SK-N-SH treated with all-trans-retinoic acid at 6 μM for 48 hours (cell line): ENCODE measurements around the gene NSG2.

Experiments used
- ARNTL ChIP-seq: fragments of 450-650 bp; formaldehyde crosslinking; IDR thresholded peaks from 2 replicates; pipeline ENCODE4 v1.5.0; 2020; ENCODE audit warnings: low read depth, mild to moderate bottlenecking, moderate library complexity, borderline replicate concordance
- BACH2 ChIP-seq: fragments of 250-450 bp; sonication (Bioruptor Pico); IDR thresholded peaks from 2 replicates; pipeline ENCODE4 v1.9.0; 2021; ENCODE audit warnings: mild to moderate bottlenecking, borderline replicate concordance
- CSDC2 ChIP-seq: fragments of 250-450 bp; sonication (Bioruptor Pico); IDR thresholded peaks from 2 replicates; pipeline ENCODE4 v1.5.0; 2020; ENCODE audit warnings: mild to moderate bottlenecking, moderate library complexity
- RARB ChIP-seq: fragments of 250-450 bp; sonication (Bioruptor Pico); IDR thresholded peaks from 2 replicates; pipeline ENCODE4 v1.8.0; 2021; ENCODE audit warnings: mild to moderate bottlenecking, moderate library complexity
- SNAI2 ChIP-seq: fragments of 250-450 bp; sonication (Bioruptor Pico); IDR thresholded peaks from 2 replicates; pipeline ENCODE4 v1.5.0; 2020; ENCODE audit warnings: mild to moderate bottlenecking, moderate library complexity
- ZFP3 ChIP-seq: fragments of 250-450 bp; sonication (Bioruptor Pico); IDR thresholded peaks from 2 replicates; pipeline ENCODE4 v1.5.0; 2020; ENCODE audit warnings: mild to moderate bottlenecking, moderate library complexity
- ZFP30 ChIP-seq: fragments of 450-650 bp; formaldehyde crosslinking; IDR thresholded peaks from 2 replicates; pipeline ENCODE4 v1.5.0; 2022; ENCODE audit warnings: mild to moderate bottlenecking, moderate library complexity
- ZNF565 ChIP-seq: fragments of 450-650 bp; formaldehyde crosslinking; conservative IDR thresholded peaks from 2 replicates; pipeline ENCODE4 v1.5.0; 2020; ENCODE audit warnings: low read depth, mild to moderate bottlenecking, moderate library complexity
- ZNF8 ChIP-seq: fragments of 450-650 bp; formaldehyde crosslinking; IDR thresholded peaks from 2 replicates; pipeline ENCODE4 v1.5.0; 2020; ENCODE audit warnings: mild to moderate bottlenecking, moderate library complexity
- TF ChIP-seq, protein P1 (sequence below): fragments of 250-450 bp; sonication (Bioruptor Pico); IDR thresholded peaks from 2 replicates; pipeline ENCODE4 v1.8.0; 2020; ENCODE audit warnings: mild to moderate bottlenecking, moderate library complexity, borderline replicate concordance

DNA sequence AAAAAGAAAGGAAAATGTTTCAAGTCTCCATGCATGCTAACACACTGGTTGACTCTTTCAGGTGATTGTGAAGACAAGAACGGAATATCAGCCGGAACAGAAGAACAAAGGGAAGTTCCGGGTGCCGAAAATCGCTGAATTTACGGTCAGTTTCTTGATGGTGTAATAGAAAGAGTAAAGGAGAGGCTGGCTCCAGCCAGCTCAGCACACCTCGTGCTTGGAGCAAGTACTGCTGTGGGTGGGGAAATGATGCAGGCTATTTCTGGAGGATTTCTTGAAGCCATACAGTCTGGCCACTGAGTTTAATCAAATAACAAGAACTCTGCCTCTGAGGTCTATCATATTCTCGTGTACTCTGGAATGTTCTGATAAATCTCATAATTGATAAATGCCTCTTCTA, 18.7 kb downstream of the NSG2 start:
- no peak for TF ChIP-seq ZNF565 (CRISPR knock-in tag)
- TF ChIP-seq ZFP30: no peak
- no peak for TF ChIP-seq CSDC2 (CRISPR knock-in tag)
- no peak for TF ChIP-seq BACH2 (CRISPR knock-in tag)
- TF ChIP-seq ARNTL (CRISPR knock-in tag): no peak
- no peak for TF ChIP-seq SNAI2 (CRISPR knock-in tag)
- TF ChIP-seq RARB (CRISPR knock-in tag): no peak
- TF ChIP-seq, protein P1, sequence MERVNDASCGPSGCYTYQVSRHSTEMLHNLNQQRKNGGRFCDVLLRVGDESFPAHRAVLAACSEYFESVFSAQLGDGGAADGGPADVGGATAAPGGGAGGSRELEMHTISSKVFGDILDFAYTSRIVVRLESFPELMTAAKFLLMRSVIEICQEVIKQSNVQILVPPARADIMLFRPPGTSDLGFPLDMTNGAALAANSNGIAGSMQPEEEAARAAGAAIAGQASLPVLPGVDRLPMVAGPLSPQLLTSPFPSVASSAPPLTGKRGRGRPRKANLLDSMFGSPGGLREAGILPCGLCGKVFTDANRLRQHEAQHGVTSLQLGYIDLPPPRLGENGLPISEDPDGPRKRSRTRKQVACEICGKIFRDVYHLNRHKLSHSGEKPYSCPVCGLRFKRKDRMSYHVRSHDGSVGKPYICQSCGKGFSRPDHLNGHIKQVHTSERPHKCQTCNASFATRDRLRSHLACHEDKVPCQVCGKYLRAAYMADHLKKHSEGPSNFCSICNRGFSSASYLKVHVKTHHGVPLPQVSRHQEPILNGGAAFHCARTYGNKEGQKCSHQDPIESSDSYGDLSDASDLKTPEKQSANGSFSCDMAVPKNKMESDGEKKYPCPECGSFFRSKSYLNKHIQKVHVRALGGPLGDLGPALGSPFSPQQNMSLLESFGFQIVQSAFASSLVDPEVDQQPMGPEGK (CRISPR knock-in tag): no peak
- no peak for TF ChIP-seq ZFP3 (CRISPR knock-in tag)
- no peak for TF ChIP-seq ZNF8 (CRISPR knock-in tag)
